GM21367 (cell line): ENCODE measurements around the gene EXOC6B.

Experiments used
- ATAC-seq: cut with Tn5 transposase; IDR thresholded peaks from one replicate; pipeline ENCODE4 v1.9.1; 2021; ENCODE audit not compliant: unreplicated experiment

The EXOC6B gene

DNA sequence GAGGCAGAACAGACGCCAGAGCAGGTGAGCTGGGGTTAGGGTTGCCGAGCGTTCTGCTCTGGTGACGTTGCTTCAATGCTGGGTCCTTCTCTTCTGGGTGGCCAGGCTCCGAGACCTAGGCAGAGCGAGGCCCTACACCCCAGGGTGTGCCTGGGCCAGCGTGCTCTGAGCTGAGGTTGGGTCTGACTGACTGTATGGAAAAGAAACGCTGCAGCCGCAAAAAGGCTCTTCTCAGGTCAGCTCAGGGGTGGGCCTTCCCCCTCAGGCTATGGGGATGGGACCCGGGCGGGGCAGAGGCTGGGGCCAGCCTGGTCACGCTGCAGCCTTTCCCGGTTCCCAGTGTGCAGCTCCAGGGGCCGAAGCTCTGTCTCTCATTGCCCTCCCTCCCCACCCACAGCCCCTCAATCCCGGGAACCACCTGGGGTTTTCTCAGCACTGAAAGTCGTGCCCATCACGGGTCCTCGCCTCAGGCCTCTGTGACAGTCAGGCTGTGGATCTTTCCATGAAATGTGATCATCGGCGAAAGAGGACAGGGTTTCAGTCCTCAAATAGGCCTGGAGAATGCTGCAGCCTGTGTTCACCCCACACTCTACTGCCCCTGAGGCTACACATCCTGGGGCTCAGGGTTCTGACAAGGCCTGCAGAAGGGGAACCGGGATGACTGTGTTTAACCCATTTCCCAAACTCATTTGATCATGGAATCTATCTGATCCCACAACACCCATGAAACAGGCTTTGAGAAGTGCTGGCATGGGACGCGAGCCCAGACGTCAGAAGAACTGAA, 697.6 kb downstream of the EXOC6B start:
- no peak for ATAC-seq

DNA sequence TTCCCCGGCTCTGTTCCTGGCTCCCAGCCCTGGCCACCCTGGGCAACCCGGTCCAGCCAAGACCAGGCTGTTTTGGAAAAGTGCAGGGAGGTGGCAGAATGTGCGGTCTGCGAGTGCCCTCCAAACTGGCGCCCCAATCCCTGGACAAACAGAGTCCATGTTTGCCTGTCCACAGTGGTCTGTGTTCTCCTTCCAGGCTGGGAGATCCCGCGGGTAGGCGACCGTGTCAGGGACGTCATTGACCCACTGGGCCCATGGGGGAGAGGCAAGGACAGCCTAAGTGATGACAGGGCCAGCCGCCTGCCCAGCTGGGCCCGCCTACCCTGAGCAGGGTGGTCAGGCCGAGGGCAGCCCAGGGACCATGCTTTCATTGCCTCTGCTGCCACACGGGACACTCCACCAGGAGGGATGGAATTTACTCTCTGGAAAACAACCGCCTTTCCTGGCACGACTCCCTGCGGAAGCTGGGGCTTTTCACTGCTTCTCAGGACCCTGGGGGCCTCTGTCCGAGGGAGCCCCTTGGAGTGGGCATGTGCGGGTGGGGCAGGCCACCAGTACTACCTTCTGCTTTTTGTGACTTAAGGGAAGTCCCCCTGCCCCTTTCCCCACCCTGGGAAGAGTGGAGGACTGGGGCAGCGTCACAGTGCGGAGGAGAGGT, 698.3 kb downstream of the EXOC6B start:
- ATAC-seq = no peak

DNA sequence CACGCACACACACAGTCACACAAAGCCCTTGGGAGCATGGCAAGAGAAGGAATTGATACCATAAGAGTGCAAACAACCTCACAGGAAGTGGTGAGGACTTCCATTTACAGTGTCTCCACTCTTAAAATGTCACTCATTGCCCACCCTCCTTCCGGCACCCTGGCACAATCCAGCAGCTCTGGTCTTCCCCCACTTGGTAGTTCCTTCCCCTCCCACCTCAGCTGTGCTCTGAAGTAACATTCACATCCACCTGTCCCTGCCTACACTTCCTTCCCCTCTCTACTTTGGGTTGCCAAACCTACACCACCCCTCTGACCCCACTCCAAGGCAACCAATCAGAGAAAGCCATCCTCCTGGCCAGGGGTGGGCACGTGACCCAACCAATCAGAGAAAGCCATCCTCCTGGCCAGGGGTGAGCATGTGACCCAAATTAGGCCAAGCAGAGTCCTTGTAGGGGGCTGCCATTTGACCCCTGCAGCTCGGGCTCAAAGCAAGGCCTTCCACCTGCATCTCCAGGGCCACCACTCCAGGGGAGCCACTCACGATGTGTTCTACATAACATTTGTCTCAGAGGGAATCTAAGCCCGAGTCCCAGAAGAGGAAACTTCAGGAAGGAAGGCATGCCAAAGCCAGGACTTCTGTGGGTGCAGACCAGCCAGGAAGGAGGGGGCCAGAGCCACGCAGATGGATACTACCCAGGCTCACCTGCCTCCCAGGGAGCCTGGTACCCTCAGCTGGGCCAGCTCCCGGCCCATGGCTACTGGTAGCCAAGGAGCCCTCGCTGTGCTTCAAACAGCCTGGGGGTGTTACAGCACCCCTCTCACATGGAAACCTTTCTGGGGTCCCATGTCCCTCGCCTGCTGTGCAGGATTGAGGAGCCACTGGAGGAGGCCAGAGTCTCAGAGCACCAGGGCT, 699.4 kb downstream of the EXOC6B start:
- ATAC-seq = no peak
